Left ventricle myocardium superior (tissue), 1 donor: ENCODE measurements around the gene C19orf25. TPM values are rescaled to one million over a fixed set of nuclear protein-coding genes. Genes with fewer than 3 reads are reported as not detected.
A peak's percentile ranks its signal among the peaks of the same experiment; 100 is the strongest.
"Not testable (repeated sequence)": the region's sequence is repeated elsewhere in the genome, so short reads cannot be mapped to it uniquely, and the experiment has no call there.

Experiments
- ATAC-seq: fragments of 200-7000 bp; cut with Tn5 transposase; one replicate; pipeline ENCODE4 v1.9.1; 2020; ENCODE audit warnings: mild to moderate bottlenecking, moderate library complexity
- DNase-seq: peaks from one replicate; pipeline ENCODE4 v3.0.0-alpha.2; 2020
- intact Hi-C: fragments of 100-400 bp; cut with micrococcal nuclease; formaldehyde crosslinking; loops from one replicate; pipeline ENCODE4 v1.11.0; 2022
- long read RNA-seq: library from polyadenylated mRNA; unstranded; transcript quantifications from one replicate; pipeline ENCODE4 v2.0.0, GENCODE V29; 2021
- total RNA-seq: library from RNA; stranded (reverse); fragmentation: NEBNext Ultra II Directional; extraction: Animal tissue kit (Norgen Biotek cat#: 25700); gene quantifications from one replicate; pipeline ENCODE4 v1.2.1, GENCODE V29; 2021
- donor health status: DM: no; HTN: yes; CAD: no; lungs with severe emphysema.

C19orf25 gene
- total RNA-seq = 16.2 TPM
- long read RNA-seq, transcript C19orf25-203 (3 exons, 1,837 nt) = major isoform, 16 of 41 reads
- long read RNA-seq, transcript C19orf25-211 (1 exons, 2,314 nt) = minor isoform, 5 of 41 reads
- long read RNA-seq, partial matches to known transcripts = 0 of 41 reads
- long read RNA-seq, other reads (novel, unspliced or antisense) = 14 of 41 reads

DNA sequence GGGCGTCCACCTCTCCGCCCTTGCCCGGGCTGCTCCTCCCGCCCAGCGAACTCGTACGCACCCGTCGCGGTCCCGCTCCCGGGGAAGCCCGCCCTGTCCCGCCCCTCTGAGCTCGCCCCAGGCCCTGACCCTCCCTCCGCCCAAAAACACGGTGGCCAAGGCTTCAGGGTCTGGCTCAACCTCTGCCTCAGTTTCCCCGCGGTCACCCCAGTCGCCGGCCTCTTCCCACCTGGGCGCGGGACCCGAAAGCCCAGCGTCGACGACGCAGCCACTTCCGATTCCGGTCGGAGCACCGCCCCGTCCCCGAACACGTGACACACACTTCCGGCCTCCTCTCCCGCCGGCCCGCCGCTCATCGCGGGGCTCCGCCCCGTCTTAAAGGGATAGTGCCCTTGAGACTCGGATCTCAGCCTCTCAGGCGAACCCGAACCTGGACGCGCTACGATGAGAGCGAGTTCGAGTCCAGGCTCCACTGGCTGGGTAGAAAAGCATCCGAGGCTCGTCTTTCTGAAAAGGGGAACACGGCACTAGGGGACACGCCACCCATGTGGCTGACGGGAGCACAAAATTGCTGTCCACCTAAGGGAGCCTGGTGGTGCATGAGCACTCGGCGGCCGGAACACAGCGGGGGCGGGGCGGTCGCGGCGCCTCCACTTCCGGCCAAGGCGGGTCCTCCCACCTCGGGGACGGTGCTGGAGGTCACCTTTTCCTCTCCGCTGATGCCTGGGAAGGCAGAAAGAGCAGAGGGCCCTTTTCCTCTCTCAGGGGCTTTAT is at the start of gene C19orf25:
Gene C19orf25, minus strand, starts transcription at position 282 of the 774 bp plus-strand sequence. CDS start 312 bp downstream, outside the sequence.
- DNase-seq (peak; percentile 96), ATAC-seq (peak; percentile 97)
- intact Hi-C loops = no loop called here

GRCh38 chr19:1527650-1528309 is 48.8 kb upstream of the C19orf25 start:
- no peak for ATAC-seq
- DNase-seq = no peak
- intact Hi-C loops = no loop called here

GRCh38 chr19:1526979-1527649 is 48.1 kb upstream of the C19orf25 start:
- DNase-seq = no peak
- intact Hi-C loops = no loop called here
- no peak for ATAC-seq

- DNase-seq (no peak), ATAC-seq (no peak)
- intact Hi-C loops = no loop called here
Observed at GRCh38 chr19:1526066-1526778, 47.2 kb upstream of the C19orf25 start.

DNA sequence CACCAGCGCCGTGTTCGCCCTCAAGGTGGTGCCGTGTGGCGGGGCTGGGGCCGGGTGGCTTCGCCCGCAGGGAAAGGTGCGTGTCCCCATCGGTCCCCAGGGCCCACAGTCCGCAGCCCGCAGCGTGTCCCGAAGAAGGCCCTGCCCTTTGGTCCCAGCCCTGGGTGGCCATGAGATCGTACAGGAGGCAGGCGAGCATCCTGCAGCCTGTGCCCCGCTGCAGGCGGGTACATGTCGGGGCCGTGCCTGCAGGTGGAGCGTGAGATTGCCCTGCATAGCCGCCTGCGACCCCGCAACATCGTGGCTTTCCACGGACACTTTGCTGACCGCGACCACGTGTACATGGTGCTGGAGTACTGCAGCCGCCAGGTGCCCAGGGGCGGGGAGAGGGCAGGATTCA is 46.3 kb upstream of the C19orf25 start:
- intact Hi-C loops = no loop called here
- DNase-seq (no peak), ATAC-seq (no peak)

DNA sequence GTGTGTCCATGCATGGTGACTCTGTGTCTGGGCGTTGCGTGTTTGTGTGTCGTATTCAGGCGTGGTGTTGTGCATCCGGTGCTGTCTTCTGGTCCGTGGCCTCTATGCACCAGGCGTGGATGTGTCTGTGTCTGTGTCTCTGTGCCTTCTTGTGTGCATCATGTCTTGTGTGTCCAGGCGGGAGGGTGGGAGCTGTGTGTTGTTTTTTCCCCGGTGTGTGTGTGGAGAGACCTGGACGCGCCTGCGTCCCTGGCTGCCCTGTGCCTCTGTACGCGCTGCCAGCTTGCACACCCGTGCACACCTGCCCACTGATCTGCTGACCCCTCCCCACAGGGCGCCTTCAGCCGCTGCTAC is 45.9 kb upstream of the C19orf25 start:
- intact Hi-C loops = no loop called here
- ATAC-seq (no peak), DNase-seq (no peak)

DNA sequence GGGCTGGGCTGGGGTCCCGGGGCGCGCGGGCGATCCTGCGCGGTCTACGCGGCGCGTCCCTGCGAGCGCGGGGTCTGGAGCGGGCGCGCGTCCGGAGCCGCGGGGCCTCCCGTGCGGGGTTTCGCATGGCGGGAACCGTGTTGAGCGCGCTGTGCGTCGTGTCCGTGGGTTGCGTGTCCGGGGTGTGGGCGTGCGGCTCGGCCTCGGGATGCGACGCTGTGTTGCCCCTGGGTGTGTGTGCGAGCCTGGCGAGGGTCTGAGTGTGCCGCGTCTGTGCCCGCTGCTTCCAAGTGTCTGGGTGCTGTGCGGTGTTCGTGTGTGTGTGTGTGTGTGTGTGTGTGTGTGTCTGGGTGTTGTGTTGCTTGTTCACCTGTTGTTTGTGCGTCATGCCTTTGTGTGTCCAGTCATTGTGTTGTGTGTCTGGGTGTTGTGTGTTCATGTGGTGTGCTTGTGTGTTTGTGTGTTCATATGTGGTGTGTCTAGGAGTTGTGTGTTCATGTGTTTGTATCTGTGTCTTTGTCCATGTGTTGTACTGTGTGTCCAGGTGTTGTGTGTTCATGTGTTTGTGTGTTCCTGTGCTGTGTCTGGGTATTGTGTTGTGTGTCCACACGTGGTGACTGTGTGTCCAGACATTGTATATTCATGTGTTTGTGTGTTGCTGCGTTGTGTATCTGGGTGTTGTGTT is 45.4 kb upstream of the C19orf25 start:
- DNase-seq (no peak), ATAC-seq (no peak)
- intact Hi-C loops = no loop called here

DNA sequence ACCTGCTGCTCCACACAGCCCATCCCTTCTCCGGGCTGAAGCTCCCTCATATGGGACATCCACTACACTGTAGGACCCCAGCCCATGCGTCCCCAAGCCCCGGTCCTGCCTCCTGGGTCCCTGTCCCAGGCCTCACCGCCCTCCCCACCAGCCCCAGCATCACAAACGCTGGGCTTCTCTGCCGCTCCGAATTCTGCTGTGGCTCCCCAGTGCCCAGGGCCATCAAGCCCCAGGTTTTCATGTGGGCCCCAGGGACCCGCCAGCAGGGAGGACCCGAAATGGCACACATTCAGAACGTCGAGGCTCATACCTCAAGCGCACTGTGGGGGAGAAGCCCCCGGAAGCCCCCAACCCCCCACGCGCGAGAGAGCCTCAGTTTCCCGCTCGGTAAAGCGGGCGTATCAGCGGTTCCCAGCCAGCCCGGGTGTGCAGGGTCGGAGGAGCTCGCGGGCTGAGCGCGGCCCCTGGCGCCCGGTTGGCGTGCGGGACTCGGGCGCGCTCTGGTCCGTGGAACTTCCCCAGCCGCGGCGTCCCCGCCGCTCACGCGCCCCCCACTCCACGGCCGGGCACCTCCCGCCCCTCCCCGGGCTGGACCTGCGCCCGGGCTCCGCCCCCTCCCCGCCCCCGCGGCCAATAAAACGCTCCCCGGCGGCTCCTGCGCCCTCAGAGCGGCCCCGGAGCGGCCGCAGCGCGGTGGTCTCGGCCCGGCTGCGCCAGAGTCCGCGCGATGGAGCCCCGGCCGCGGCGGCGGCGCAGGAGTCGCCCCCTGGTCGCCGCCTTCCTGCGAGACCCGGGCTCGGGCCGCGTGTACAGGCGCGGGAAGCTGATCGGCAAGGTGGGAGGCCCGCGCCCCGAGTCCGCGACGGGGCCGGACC is 44.6 kb upstream of the C19orf25 start, which contains the start of gene PLK5:
Gene PLK5, plus strand, starts transcription at position 666 of the 875 bp plus-strand sequence. CDS start 2,920 bp downstream, outside the sequence.
- DNase-seq = no peak
- peak; percentile 10 for ATAC-seq
- intact Hi-C loops = no loop called here

GRCh38 chr19:1522838-1523237 is 43.8 kb upstream of the C19orf25 start:
- ATAC-seq = no peak
- intact Hi-C loops = no loop called here
- DNase-seq = no peak

DNA sequence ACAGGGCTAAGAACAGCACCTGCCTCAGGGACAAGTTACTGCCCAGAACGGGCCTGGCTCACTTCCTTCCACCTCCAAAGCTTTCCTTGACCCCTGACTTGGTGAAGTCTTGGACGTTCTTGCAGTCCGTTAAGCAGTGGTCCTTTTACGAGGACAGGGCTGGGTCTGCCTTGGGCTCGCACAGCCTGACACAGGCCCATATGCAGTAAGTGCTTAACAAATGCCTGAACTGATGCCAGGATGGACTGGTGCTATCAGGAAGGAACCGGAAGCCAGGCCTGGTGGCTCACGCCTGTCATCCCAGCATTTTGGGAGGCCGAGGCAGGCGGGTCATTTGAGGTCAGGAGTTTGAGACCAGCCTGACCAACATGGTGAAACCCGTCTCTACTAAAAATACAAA is 43.0 kb upstream of the C19orf25 start:
- DNase-seq (no peak), ATAC-seq (peak; percentile 30)
- intact Hi-C loops = no loop called here

- peak; percentile 84 for ATAC-seq
- intact Hi-C loops = no loop called here
- peak; percentile 59 for DNase-seq
Observed at GRCh38 chr19:1521636-1522035, 42.6 kb upstream of the C19orf25 start.

DNA sequence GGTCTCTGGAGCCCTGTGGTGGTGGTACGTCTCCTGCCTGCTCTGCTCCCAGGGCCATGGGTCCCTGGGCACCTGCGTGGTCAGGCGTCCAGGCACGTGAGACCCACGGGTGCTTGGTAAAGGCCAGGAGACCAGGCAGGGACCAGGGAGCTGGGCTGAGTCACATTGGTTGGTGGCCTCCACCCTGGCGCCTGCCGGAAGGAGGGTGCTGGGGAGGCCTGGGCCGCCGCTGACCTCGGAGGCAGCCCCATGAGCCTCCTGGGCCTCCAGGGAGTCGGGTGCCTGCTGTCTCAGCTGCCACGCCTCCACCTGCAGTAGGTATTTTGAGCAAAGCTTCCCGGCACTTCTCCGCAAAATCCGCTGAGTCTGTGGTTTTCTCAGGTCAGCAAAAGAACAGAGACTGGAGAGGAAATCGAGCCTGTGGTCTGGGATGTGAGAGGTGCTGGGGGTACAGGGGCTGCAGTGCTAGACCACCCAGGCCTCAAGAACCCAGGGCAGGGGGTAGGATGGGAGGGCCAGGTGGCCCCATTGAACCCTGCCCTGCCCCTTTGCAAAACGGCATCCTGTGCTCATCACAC is 41.3 kb upstream of the C19orf25 start:
- ATAC-seq (no peak), DNase-seq (no peak)
- intact Hi-C loops = no loop called here

DNA sequence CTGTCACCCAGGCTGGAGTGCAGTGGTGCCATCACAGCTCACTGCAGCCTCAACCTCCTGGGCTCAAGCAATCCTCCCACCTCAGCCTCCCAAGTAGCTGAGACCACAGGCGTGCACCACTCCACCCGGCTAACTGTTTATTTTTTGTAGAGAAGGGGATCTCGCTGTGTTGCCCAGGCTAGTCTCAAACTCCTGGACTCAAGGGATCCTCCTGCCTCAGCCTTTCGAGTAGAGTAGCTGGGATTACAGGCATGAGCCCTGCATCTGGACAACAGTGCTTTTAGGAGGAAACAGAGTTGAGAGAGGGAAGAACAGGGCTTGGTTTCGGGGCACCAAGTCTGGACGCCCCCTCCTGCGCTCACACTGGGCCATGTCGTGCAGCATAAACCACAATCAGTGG is 40.8 kb upstream of the C19orf25 start:
- ATAC-seq, intact Hi-C loops, DNase-seq: not testable (repeated sequence)

DNA sequence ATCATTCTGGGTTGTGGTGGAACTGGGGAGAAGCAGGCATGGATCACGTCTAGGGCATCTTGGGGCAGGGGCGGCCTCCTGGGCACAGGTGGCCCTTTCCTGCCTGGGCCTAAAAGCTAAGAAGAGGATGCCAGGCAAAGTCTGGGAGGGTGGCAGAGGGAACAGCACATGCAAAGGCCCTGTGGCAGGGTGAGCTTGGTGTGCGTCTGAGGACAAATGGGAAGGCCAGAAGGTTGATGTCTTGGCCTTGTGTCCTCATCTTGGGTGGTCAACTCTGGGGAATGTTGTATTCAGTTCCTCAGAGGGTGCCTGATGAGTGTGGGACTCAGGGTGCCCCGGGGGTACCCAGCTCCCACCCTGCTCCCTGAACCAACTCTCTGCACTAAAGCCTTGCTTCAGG is 39.5 kb upstream of the C19orf25 start:
- intact Hi-C loops = no loop called here
- ATAC-seq (no peak), DNase-seq (no peak)

GRCh38 chr19:1516395-1516753 is 37.4 kb upstream of the C19orf25 start:
- DNase-seq (no peak), ATAC-seq (no peak)
- intact Hi-C loops = no loop called here

DNA sequence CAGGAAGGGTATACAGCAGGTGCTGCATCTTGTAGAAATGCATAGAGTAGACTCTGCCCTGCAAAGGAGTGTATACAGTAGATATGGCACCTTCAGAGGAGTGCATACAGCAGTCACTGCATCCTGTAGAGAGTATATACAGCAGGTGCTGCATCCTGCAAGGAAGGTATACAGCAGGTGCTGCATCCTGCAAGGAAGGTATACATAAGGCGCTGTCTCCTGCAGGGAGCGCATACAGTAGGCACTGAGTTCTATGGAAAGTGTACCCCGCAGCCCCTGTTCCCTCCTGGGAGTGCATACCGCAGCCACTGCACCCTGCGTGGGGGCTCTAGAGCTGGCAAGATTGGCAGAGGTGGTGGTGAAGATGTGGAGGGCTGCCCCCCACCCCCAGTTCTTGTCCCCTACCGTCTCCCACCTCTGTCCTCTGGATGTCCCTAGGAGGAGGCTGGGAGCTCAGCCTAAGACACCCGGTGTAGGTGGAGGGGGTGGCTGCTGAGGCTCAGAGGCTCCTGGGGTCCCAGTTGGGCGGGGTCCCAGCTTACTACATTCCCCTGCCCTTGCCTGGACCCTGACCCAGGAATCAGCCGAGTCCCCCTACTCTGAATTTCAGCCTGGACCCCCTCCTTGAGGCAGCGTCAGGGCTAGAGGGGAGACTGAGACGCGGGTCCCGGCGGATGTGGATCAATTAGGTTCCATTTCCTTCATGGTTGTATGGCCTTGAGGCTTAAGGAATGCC is 36.1 kb upstream of the C19orf25 start:
- intact Hi-C loops = no loop called here
- DNase-seq (no peak), ATAC-seq (no peak)

DNA sequence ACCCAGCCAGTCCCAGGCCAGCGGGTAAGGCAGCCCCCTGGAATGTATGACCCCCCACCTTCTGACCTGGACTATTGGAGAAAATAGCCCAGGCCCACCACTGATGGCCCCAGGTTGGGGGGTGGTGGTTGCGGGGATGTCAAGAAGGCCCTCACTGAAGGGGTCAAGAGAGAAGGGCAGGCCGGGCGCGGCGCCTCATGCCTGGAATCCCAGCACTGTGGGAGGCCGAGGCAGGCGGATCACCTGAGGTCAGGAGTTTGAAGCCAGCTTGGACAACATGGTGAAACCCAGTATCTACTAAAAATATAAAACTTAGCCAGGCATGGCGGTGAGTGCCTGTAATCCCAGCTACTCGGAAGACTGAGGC is 35.3 kb upstream of the C19orf25 start:
- ATAC-seq (no peak), DNase-seq (no peak)
- intact Hi-C loops = no loop called here
